Epithelial cell of proximal tubule (primary cell): ENCODE results near the gene NOL12. TPM values are rescaled to one million over a fixed set of nuclear protein-coding genes. Genes with fewer than 3 reads are reported as not detected.

ENCODE experiments used
- DNase-seq: peaks from one replicate; pipeline ENCODE4 v3.0.0-alpha.2; 2011; ENCODE audit warnings: low read depth
- H3K4me3 ChIP-seq: 2 replicates; pipeline ENCODE4 v1.5.1; 2011; ENCODE audit warnings: low read depth, mild to moderate bottlenecking, low read length
- total RNA-seq: library from RNA; depleted of rRNA; stranded (reverse); fragments of >200 nt; gene quantifications from 2 replicates; pipeline ENCODE4 v1.2.3, GENCODE V29; 2015
- TF ChIP-seq, protein P1 (sequence below): conservative IDR thresholded peaks from 2 replicates; pipeline ENCODE4 v1.5.1; 2012; ENCODE audit warnings: low read depth, mild to moderate bottlenecking, low read length

Gene NOL12
- total RNA-seq, 1 donor from 2014 or later, result 18.2 TPM

DNA sequence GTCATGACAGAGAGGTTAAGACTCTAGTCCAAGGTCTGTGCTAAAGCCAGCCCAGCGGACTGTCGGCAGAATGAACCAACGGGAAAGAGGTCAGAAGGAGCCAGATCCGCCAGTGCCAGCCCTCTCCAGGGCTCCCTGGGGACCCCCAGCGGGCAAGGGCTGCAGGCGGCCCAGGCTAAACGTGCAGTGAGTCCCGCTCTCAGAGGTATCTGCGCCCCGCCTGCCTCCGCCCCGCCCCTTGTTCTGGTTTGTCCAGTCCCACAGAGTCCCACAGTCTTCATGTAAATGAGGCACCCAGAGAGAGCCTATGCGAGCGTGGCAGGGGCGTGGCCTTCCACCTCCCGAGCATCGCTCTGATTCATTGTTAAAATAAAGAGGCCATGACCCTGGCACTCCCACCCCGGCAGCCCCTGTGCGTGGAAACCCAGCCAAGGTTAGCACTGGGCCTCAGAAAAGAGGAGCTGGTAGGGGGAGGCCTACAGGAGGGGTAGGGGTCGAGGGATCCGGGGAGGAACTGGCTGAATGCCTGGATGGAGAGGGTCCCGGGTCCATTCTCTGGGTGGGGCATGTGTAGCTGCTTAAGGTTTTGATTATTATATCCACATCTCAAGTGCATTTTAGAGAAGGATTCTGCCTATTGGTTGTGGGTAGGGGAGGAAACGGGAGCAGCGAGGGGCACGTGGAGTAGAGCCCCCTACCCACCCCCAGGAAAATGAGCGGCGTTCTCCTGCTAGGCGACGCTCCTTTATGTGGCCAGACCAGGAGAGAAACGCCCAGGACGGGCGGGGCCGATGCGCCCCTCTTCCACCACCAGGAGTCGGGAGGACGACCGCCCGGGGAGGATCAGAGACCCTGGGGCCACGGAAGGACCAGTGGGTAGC, 10.8 kb downstream of the NOL12 start, which contains the start of gene TRIOBP:
Gene TRIOBP (plus strand): TSS at position 392 of the 881 bp plus-strand sequence. CDS start 4,318 bp downstream, outside the sequence.
- H3K4me3 ChIP-seq, result peak within 1 kb of the TSS; percentile 40
- TF ChIP-seq, protein P1, sequence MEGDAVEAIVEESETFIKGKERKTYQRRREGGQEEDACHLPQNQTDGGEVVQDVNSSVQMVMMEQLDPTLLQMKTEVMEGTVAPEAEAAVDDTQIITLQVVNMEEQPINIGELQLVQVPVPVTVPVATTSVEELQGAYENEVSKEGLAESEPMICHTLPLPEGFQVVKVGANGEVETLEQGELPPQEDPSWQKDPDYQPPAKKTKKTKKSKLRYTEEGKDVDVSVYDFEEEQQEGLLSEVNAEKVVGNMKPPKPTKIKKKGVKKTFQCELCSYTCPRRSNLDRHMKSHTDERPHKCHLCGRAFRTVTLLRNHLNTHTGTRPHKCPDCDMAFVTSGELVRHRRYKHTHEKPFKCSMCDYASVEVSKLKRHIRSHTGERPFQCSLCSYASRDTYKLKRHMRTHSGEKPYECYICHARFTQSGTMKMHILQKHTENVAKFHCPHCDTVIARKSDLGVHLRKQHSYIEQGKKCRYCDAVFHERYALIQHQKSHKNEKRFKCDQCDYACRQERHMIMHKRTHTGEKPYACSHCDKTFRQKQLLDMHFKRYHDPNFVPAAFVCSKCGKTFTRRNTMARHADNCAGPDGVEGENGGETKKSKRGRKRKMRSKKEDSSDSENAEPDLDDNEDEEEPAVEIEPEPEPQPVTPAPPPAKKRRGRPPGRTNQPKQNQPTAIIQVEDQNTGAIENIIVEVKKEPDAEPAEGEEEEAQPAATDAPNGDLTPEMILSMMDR, result peak; percentile 54
- no peak for DNase-seq

GRCh38 chr22:37697538-37697835, 11.3 kb downstream of the NOL12 start:
- peak overlapping the region; percentile 40 for H3K4me3 ChIP-seq
- no peak for DNase-seq
- TF ChIP-seq, protein P1, result no peak

- H3K4me3 ChIP-seq, result no peak overlapping the region
- no peak for DNase-seq
- TF ChIP-seq, protein P1, result no peak
These were observed 15.1 kb downstream of the NOL12 start for GRCh38 chr22:37701141-37701786.

DNA sequence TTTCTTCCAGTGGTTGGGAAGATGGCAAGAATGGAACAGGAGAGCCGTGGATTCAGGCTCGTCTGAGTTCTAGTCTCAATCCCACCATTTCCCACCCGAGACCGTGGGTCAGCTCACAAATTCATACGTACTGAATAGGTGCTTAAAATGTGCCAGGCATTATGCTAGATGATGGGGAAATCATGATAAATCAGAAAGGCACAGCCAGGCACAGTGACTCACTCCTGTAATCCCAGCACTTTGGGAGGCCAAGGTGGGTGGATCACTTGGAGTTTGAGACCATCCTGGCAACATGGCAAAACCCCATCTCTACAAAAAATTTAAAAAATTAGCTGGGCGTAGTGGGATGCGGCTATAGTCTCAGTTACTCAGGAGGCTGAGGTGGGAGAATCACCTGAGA, 17.8 kb downstream of the NOL12 start:
- TF ChIP-seq, protein P1, result no peak
- no peak overlapping the region for H3K4me3 ChIP-seq
- no peak for DNase-seq

DNA sequence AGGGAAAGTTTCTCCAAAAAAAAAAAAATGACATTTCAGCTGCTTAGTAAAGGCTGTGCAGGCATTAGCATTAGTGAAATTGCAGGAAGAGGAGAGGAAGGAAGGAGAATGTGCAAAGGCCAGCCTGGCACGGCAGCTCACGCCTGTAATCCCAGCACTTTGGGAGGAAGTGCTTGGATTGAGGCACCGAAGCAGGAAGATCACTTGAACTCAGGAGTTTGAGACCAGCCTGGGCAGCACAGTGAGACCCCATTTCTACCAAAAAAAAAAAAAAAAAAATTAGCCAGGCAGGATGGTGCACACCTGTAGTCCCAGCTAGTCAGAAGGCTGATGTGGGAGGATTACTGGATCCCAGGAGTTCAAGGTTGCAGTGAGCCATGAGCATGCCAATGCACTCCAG, 18.5 kb downstream of the NOL12 start:
- TF ChIP-seq, protein P1, result no peak
- DNase-seq, result no peak
- no peak overlapping the region for H3K4me3 ChIP-seq

GRCh38 chr22:37705205-37705604, 19.1 kb downstream of the NOL12 start:
- H3K4me3 ChIP-seq, result no peak overlapping the region
- TF ChIP-seq, protein P1, result no peak
- DNase-seq, result no peak
